Neural cell (in vitro differentiated cells): ENCODE measurements around the gene CCDC60.

Experiments
- EP300 ChIP-seq: fragments of 450-650 bp; conservative IDR thresholded peaks from 2 replicates; pipeline ENCODE4 v1.6.1; 2014; ENCODE audit warnings: antibody characterized with exemption, mild to moderate bottlenecking, moderate library complexity; ENCODE audit not compliant: poor library complexity, severe bottlenecking
- EZH2 ChIP-seq: fragments of 200-600, 300-800 bp; shearing (Covaris generic), sonication (generic); IDR thresholded peaks from 2 replicates; pipeline ENCODE4 v1.6.1; 2014; ENCODE audit warnings: antibody characterized with exemption, low read length, borderline replicate concordance, mild to moderate bottlenecking; ENCODE audit not compliant: insufficient read depth, poor library complexity, severe bottlenecking
- MXI1 ChIP-seq: fragments of 450-650 bp; conservative IDR thresholded peaks from 2 replicates; pipeline ENCODE4 v1.6.1; 2014; ENCODE audit warnings: antibody characterized with exemption, mild to moderate bottlenecking; ENCODE audit not compliant: poor library complexity, severe bottlenecking
- POLR2AphosphoS5 ChIP-seq: IDR thresholded peaks from 2 replicates; pipeline ENCODE4 v1.6.1; 2012
- SMC3 ChIP-seq: fragments of 450-650 bp; conservative IDR thresholded peaks from 2 replicates; pipeline ENCODE4 v1.6.1; 2014; ENCODE audit warnings: antibody characterized with exemption, mild to moderate bottlenecking, moderate library complexity; ENCODE audit not compliant: poor library complexity
- TAF1 ChIP-seq: IDR thresholded peaks from 2 replicates; pipeline ENCODE4 v1.6.1; 2012; ENCODE audit warnings: low read depth
- TF ChIP-seq, protein P1 (sequence below): fragments of 450-650 bp; IDR thresholded peaks from 2 replicates; pipeline ENCODE4 v1.5.1; 2014; ENCODE audit warnings: antibody characterized with exemption, mild to moderate bottlenecking, moderate library complexity; ENCODE audit not compliant: poor library complexity, severe bottlenecking
- TF ChIP-seq, protein P2 (sequence below): IDR thresholded peaks from 2 replicates; pipeline ENCODE4 v1.6.1; 2012; ENCODE audit warnings: borderline replicate concordance

DNA sequence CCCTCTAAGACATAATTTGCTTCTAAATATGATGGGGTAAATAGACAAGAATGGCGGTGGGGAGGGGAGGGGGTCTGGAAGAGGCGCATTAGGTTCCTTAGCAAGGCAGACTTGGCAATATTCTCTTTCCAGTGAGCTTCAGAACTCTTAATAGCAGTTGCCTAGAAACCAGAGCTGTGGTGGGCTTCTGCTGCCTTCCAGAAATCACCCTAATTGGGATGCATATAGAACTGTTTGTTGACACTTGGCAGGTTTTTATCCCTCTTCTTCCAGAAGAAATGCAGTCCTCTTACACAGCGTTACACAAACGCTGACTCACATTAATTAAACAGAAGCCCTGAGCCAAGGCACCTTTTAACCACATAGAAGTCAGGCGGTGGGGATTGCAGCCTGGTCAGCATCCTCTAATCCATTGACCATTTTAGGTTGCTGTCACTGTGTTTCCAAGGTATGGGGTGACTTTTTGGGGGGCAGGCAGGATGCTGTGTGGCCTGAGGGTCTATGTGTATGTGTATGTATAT lies 114.1 kb downstream of the CCDC60 start:
- TF ChIP-seq, protein P1, sequence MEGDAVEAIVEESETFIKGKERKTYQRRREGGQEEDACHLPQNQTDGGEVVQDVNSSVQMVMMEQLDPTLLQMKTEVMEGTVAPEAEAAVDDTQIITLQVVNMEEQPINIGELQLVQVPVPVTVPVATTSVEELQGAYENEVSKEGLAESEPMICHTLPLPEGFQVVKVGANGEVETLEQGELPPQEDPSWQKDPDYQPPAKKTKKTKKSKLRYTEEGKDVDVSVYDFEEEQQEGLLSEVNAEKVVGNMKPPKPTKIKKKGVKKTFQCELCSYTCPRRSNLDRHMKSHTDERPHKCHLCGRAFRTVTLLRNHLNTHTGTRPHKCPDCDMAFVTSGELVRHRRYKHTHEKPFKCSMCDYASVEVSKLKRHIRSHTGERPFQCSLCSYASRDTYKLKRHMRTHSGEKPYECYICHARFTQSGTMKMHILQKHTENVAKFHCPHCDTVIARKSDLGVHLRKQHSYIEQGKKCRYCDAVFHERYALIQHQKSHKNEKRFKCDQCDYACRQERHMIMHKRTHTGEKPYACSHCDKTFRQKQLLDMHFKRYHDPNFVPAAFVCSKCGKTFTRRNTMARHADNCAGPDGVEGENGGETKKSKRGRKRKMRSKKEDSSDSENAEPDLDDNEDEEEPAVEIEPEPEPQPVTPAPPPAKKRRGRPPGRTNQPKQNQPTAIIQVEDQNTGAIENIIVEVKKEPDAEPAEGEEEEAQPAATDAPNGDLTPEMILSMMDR = no peak
- TF ChIP-seq, protein P2, sequence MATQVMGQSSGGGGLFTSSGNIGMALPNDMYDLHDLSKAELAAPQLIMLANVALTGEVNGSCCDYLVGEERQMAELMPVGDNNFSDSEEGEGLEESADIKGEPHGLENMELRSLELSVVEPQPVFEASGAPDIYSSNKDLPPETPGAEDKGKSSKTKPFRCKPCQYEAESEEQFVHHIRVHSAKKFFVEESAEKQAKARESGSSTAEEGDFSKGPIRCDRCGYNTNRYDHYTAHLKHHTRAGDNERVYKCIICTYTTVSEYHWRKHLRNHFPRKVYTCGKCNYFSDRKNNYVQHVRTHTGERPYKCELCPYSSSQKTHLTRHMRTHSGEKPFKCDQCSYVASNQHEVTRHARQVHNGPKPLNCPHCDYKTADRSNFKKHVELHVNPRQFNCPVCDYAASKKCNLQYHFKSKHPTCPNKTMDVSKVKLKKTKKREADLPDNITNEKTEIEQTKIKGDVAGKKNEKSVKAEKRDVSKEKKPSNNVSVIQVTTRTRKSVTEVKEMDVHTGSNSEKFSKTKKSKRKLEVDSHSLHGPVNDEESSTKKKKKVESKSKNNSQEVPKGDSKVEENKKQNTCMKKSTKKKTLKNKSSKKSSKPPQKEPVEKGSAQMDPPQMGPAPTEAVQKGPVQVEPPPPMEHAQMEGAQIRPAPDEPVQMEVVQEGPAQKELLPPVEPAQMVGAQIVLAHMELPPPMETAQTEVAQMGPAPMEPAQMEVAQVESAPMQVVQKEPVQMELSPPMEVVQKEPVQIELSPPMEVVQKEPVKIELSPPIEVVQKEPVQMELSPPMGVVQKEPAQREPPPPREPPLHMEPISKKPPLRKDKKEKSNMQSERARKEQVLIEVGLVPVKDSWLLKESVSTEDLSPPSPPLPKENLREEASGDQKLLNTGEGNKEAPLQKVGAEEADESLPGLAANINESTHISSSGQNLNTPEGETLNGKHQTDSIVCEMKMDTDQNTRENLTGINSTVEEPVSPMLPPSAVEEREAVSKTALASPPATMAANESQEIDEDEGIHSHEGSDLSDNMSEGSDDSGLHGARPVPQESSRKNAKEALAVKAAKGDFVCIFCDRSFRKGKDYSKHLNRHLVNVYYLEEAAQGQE = no peak
- TF ChIP-seq POLR2AphosphoS5 (peak; percentile 3), EP300 (peak; percentile 53), TAF1 (no peak), EZH2 (no peak), MXI1 (peak; percentile 15), SMC3 (no peak)
